H1 (cell line): Measurements from ENCODE around the gene ATXN7. TPM values are rescaled to one million over a fixed set of nuclear protein-coding genes. Genes with fewer than 3 reads are reported as not detected.

ENCODE experiments used
- CTCF ChIA-PET: fragments of 300-600 bp; sonication (Branson Sonifier 250); formaldehyde crosslinking; loops from one replicate; lab custom pipeline; 2021; ENCODE audit not compliant: partially characterized antibody; lab: Charles Lee
- POLR2A ChIA-PET: fragments of 300-600 bp; sonication (Branson Sonifier 250); formaldehyde crosslinking; loops from one replicate; lab custom pipeline; 2021; ENCODE audit warnings: inconsistent platforms; ENCODE audit not compliant: partially characterized antibody; lab: Charles Lee
- DNase-seq, 2 experiments: peaks; one replicate each; pipeline versions ENCODE4 v3.0.0 to v3.0.0-alpha.2; 2010 to 2022; ENCODE audit warnings: low spot score in 2 of 2, low read depth in 1 of 2, mixed read lengths in 1 of 2
- FAIRE-seq: peaks from 2 replicates; lab custom pipeline; 2011; peaks lifted over from hg19 to GRCh38; lab: Jason Lieb, UNC
- H2AFZ ChIP-seq: 2 replicates; pipeline ENCODE4 v1.8.1; 2012; ENCODE audit warnings: low read length, inconsistent platforms
- H2AK5ac ChIP-seq: 2 replicates; pipeline ENCODE4 v1.6.1; 2013; ENCODE audit warnings: low read depth, low read length
- H2BK120ac ChIP-seq: replicated peaks from 2 replicates; pipeline ENCODE3; 2013; ENCODE audit warnings: low read depth, low read length, inconsistent platforms
- H2BK12ac ChIP-seq: 2 replicates; pipeline ENCODE4 v1.6.1; 2013; ENCODE audit warnings: low read depth, low read length
- H2BK15ac ChIP-seq: 2 replicates; pipeline ENCODE4 v1.6.1; 2013; ENCODE audit warnings: low read length
- H2BK20ac ChIP-seq: 2 replicates; pipeline ENCODE4 v1.6.1; 2013; ENCODE audit warnings: low read length
- H2BK5ac ChIP-seq: 2 replicates; pipeline ENCODE4 v1.6.1; 2013; ENCODE audit warnings: low read depth, low read length
- H3K14ac ChIP-seq: 2 replicates; pipeline ENCODE4 v1.6.1; 2013; ENCODE audit warnings: inconsistent platforms; ENCODE audit not compliant: insufficient read length
- H3K18ac ChIP-seq: 2 replicates; pipeline ENCODE4 v1.6.1; 2013; ENCODE audit warnings: low read length; ENCODE audit errors: extremely low read depth
- H3K23ac ChIP-seq: 2 replicates; pipeline ENCODE4 v1.6.1; 2013; ENCODE audit warnings: inconsistent platforms; ENCODE audit not compliant: insufficient read length
- H3K23me2 ChIP-seq: 2 replicates; pipeline ENCODE4 v1.6.1; 2013; ENCODE audit warnings: low read depth, low read length
- H3K27ac ChIP-seq: 2 replicates; pipeline ENCODE4 v1.6.1; 2011; ENCODE audit warnings: low read depth, low read length, inconsistent platforms
- H3K27me3 ChIP-seq, 4 experiments: replicated peaks in 1 of 4; 1 replicate in 1 of 4; 2 replicates in 3 of 4; pipeline versions ENCODE4 v1.6.1 to v1.8.1; 2011 to 2013; ENCODE audit warnings: low read length in 3 of 4, mild to moderate bottlenecking in 3 of 4, inconsistent platforms in 2 of 4, mixed read lengths in 2 of 4, moderate library complexity in 1 of 4; ENCODE audit not compliant: control insufficient read depth in 3 of 4, insufficient read depth in 3 of 4; ENCODE audit errors: extremely low read depth in 1 of 4
- H3K36me3 ChIP-seq, 4 experiments: 2 replicates each; pipeline versions ENCODE4 v1.6.1 to v1.8.1; 2011 to 2013; ENCODE audit warnings: mild to moderate bottlenecking in 4 of 4, low read length in 3 of 4, moderate library complexity in 2 of 4, control low read depth in 1 of 4, inconsistent platforms in 1 of 4; ENCODE audit not compliant: insufficient read depth in 4 of 4, control insufficient read depth in 2 of 4
- H3K4ac ChIP-seq: replicated peaks from 2 replicates; pipeline ENCODE3; 2013; ENCODE audit warnings: low read length, low read depth, mixed read lengths, inconsistent platforms; ENCODE audit not compliant: insufficient read length
- H3K4me1 ChIP-seq, 4 experiments: replicated peaks in 1 of 4; 1 replicate in 1 of 4; 2 replicates in 3 of 4; pipeline versions ENCODE4 v1.6.1 to v1.8.1; 2011 to 2013; ENCODE audit warnings: low read length in 3 of 4, inconsistent platforms in 2 of 4, mixed read lengths in 1 of 4; ENCODE audit not compliant: insufficient read depth in 4 of 4, control insufficient read depth in 3 of 4
- H3K4me2 ChIP-seq, 2 experiments: 2 replicates each; pipeline versions ENCODE4 v1.6.1 to v1.8.1; 2011 to 2013; ENCODE audit warnings: low read depth in 2 of 2, low read length in 2 of 2, control low read depth in 1 of 2, inconsistent platforms in 1 of 2, mild to moderate bottlenecking in 1 of 2; ENCODE audit not compliant: insufficient read depth in 1 of 2
- H3K4me3 ChIP-seq, 4 experiments: fragments of 200-600, 300-600 bp in 1 of 4; sonication (generic), shearing (Covaris generic), sonication (Bioruptor Twin) in 1 of 4; 2 replicates each; pipeline versions ENCODE4 v1.5.1 to v1.8.1; 2011 to 2016; ENCODE audit warnings: low read length in 4 of 4, low read depth in 3 of 4, control low read depth in 2 of 4, inconsistent platforms in 2 of 4, mild to moderate bottlenecking in 2 of 4, mixed read lengths in 1 of 4, moderate library complexity in 1 of 4; ENCODE audit not compliant: insufficient read depth in 2 of 4; ENCODE audit errors: extremely low read depth in 1 of 4
- H3K56ac ChIP-seq: replicated peaks from 2 replicates; pipeline ENCODE3; 2013; ENCODE audit warnings: low read depth, mild to moderate bottlenecking, mixed read lengths, low read length, inconsistent platforms; ENCODE audit not compliant: insufficient read length
- H3K79me1 ChIP-seq: 2 replicates; pipeline ENCODE4 v1.6.1; 2013; ENCODE audit warnings: low read depth, low read length, control low read depth
- H3K79me2 ChIP-seq, 2 experiments: 2 replicates each; pipeline versions ENCODE4 v1.6.1 to v1.8.1; 2012 to 2013; ENCODE audit warnings: low read length in 2 of 2, mild to moderate bottlenecking in 2 of 2, inconsistent platforms in 1 of 2; ENCODE audit not compliant: insufficient read depth in 2 of 2, control insufficient read depth in 1 of 2
- H3K9ac ChIP-seq, 4 experiments: replicated peaks in 1 of 4; 1 replicate in 1 of 4; 2 replicates in 3 of 4; pipeline versions ENCODE4 v1.6.1 to v1.8.1; 2011 to 2013; ENCODE audit warnings: low read depth in 3 of 4, low read length in 3 of 4, control low read depth in 2 of 4, mild to moderate bottlenecking in 2 of 4, moderate library complexity in 2 of 4, inconsistent platforms in 1 of 4; ENCODE audit errors: extremely low read depth in 1 of 4
- H3K9me3 ChIP-seq, 2 experiments: 2 replicates each; pipeline versions ENCODE4 v1.6.1 to v1.8.1; 2012 to 2013; ENCODE audit warnings: mild to moderate bottlenecking in 2 of 2, moderate library complexity in 2 of 2, control low read depth in 1 of 2, inconsistent platforms in 1 of 2, low read depth in 1 of 2, low read length in 1 of 2, mixed read lengths in 1 of 2; ENCODE audit not compliant: insufficient read depth in 2 of 2
- H4K20me1 ChIP-seq, 2 experiments: replicated peaks in 1 of 2; 2 replicates each; pipeline versions ENCODE3 to v1.8.1; 2011 to 2013; ENCODE audit warnings: inconsistent platforms in 2 of 2, low read length in 2 of 2, mild to moderate bottlenecking in 1 of 2; ENCODE audit not compliant: insufficient read depth in 2 of 2, control insufficient read depth in 1 of 2
- H4K5ac ChIP-seq: 2 replicates; pipeline ENCODE4 v1.6.1; 2013; ENCODE audit warnings: low read length, low read depth, mixed read lengths, inconsistent platforms; ENCODE audit not compliant: insufficient read length
- H4K8ac ChIP-seq: 2 replicates; pipeline ENCODE4 v1.8.0; 2013; ENCODE audit warnings: mild to moderate bottlenecking, moderate library complexity, low read length, inconsistent platforms; ENCODE audit not compliant: insufficient read depth; ENCODE audit errors: extremely low read depth
- H4K91ac ChIP-seq: replicated peaks from 2 replicates; pipeline ENCODE3; 2013; ENCODE audit warnings: low read length, mixed read lengths, inconsistent platforms; ENCODE audit not compliant: insufficient read length
- whole genome bisulfite sequencing, 2 experiments: shearing (Covaris generic) in 1 of 2; methylation state at CpG; one replicate each; pipeline versions ENCODE4 v1.1.6 to v1.1.7; 2013 to 2015; ENCODE audit warnings: low lambda C conversion rate in 2 of 2, mixed read lengths in 2 of 2, inconsistent platforms in 1 of 2, low coverage in 1 of 2, missing lambda C conversion rate in 1 of 2; ENCODE audit not compliant: insufficient replicate concordance in 2 of 2, insufficient coverage in 1 of 2, insufficient read length in 1 of 2; ENCODE audit errors: extremely low coverage in 1 of 2, missing lambda C conversion rate in 1 of 2; 5-methylcytosine and 5-hydroxymethylcytosine counted together
- polyA plus RNA-seq, 7 experiments: library from polyadenylated mRNA; depleted of rRNA in 3 of 7; stranded (reverse) in 5 of 7; unstranded in 2 of 7; fragments of >200 nt in 5 of 7; fragments of 200-250 nt in 2 of 7; gene quantifications; 1 replicate in 5 of 7; 2 replicates in 1 of 7; 4 replicates in 1 of 7; pipeline versions ENCODE4 v1.2.1 to v1.2.3, GENCODE V29; 2011 to 2013; ENCODE audit warnings: missing spikeins in 2 of 7, mixed read lengths in 2 of 7
- total RNA-seq: library from RNA; stranded (reverse); fragmentation: NEBNext Ultra II Directional; extraction: Animal tissue kit (Norgen Biotek cat#: 25700); gene quantifications from 2 replicates; pipeline ENCODE4 v1.2.1, GENCODE V29; 2021

ATXN7 gene
- total and polyA plus RNA-seq, 2 of the 8 experiments (the other 6 are each of a cell fraction or from before 2014, with no cell fraction given), result 15.5 to 16.8 TPM

DNA sequence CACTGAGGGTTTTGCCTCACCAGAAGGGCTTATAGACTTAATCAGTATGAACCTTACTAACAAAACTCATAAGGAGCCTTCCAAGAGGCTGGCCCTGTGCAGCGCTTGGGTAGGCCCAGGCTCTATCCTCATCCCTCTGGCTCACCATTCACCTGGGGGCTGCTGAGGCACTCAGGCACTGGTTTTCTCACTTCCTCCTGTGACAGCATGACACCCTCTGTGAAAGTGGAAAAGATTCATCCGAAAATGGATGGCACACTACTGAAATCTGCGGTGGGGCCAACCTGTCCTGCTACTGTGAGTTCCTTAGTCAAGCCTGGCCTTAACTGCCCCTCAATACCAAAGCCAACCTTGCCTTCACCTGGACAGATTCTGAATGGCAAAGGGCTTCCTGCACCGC is 118.3 kb downstream of the ATXN7 start:
- Histone ChIP-seq H3K79me1 (no peaks in the 10 kb centered on the region), H2BK15ac (no peak overlapping the region), H3K27me3 (no peaks in the 10 kb centered on the region), H3K23ac (no peak overlapping the region), H3K4me3 (no peak overlapping the region), H3K4ac (no peak overlapping the region), H2BK20ac (no peak overlapping the region), H4K91ac (no peak overlapping the region), H3K14ac (no peak overlapping the region), H3K23me2 (no peaks in the 10 kb centered on the region), H4K8ac (no peak overlapping the region), H3K18ac (no peak overlapping the region), H3K27ac (no peak overlapping the region), H2AFZ (no peak overlapping the region), H2BK5ac (no peak overlapping the region), H2BK120ac (no peak overlapping the region), H4K5ac (no peak overlapping the region), H3K79me2 (0 out of 4 replicates have a peak, but pooled peaks cover 0 to under 1% of the 10 kb centered on the region in 2 experiments), H3K4me1 (peaks cover 0 to 3% (median 0%) of the 10 kb centered on the region in 4 experiments; a peak in 1 of 7 replicates), H3K56ac (no peak overlapping the region), H3K4me2 (no peak overlapping the region), H2AK5ac (no peak overlapping the region), H3K9me3 (no peaks in the 10 kb centered on the region), H4K20me1 (peaks cover 0 to 3% of the 10 kb centered on the region in 2 experiments), H2BK12ac (no peak overlapping the region), H3K9ac (no peak overlapping the region), H3K36me3 (peaks cover 0 to 8% (median 4%) of the 10 kb centered on the region in 4 experiments; a peak in 4 of 8 replicates)
- DNase-seq (no peak), FAIRE-seq (no peak)
- ChIA-PET CTCF (interaction anchor here (0.6 to 2.1 kb wide), 3 partner anchors 12 to 737 kb away, joined by 3 to 6 read pairs (median 3); no protein-coding TSS in a partner anchor), POLR2A (no interaction called here)
- WGBS, 2 experiments, result 89% methylated on average over 4 of the region's 4 CpGs; no CpG with 5 or more reads in 1 of the 2 experiments
